GM06990 (cell line): ENCODE data around the gene OBSCN.

Experiments
- DNase-seq: peaks from one replicate; pipeline ENCODE4 v3.0.0-alpha.2; 2011; ENCODE audit not compliant: insufficient read length; ENCODE audit errors: extremely low read depth
- H3K27me3 ChIP-seq: replicated peaks from 2 replicates; pipeline ENCODE4 v1.6.0; 2011; ENCODE audit warnings: low read length; ENCODE audit not compliant: control insufficient read depth, insufficient read depth
- H3K36me3 ChIP-seq: 2 replicates; pipeline ENCODE4 v1.5.1; 2011; ENCODE audit warnings: low read length; ENCODE audit not compliant: control insufficient read depth, insufficient read depth
- H3K4me3 ChIP-seq: replicated peaks from 2 replicates; pipeline ENCODE4 v1.5.1; 2011; ENCODE audit warnings: low read depth, mild to moderate bottlenecking, control low read depth, low read length
- TF ChIP-seq, protein P1 (sequence below): IDR thresholded peaks from 2 replicates; pipeline ENCODE4 v1.5.1; 2011; ENCODE audit warnings: low read length, control low read depth, mild to moderate bottlenecking, inconsistent platforms; ENCODE audit not compliant: insufficient read depth, poor library complexity, severe bottlenecking

The OBSCN gene

DNA sequence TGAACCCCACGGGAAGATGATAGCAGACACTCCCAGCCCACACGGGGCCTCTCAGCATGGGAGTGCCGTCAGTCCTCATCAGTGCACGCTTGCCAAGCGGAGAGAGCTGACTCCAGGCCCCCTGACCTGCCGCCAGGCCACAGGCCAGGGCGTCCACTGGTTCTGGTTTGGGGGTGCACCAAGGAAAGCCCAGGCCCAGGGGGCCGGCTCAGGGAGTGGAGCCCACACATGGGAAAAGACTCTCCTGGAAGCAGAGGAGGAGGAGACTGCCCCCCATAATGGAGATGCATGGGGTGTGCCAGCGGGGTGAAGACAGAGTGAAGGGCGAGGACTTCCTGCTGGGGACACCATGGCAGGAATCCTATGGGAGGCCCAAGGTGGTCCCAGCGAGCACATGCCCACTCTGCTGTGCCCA lies 192.4 kb downstream of the OBSCN start:
- TF ChIP-seq, protein P1, sequence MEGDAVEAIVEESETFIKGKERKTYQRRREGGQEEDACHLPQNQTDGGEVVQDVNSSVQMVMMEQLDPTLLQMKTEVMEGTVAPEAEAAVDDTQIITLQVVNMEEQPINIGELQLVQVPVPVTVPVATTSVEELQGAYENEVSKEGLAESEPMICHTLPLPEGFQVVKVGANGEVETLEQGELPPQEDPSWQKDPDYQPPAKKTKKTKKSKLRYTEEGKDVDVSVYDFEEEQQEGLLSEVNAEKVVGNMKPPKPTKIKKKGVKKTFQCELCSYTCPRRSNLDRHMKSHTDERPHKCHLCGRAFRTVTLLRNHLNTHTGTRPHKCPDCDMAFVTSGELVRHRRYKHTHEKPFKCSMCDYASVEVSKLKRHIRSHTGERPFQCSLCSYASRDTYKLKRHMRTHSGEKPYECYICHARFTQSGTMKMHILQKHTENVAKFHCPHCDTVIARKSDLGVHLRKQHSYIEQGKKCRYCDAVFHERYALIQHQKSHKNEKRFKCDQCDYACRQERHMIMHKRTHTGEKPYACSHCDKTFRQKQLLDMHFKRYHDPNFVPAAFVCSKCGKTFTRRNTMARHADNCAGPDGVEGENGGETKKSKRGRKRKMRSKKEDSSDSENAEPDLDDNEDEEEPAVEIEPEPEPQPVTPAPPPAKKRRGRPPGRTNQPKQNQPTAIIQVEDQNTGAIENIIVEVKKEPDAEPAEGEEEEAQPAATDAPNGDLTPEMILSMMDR: no peak
- Histone ChIP-seq H3K4me3 (no peak overlapping the region), H3K27me3 (no peaks in the 10 kb centered on the region), H3K36me3 (peaks cover 34% of the 10 kb centered on the region)
- DNase-seq: no peak

DNA sequence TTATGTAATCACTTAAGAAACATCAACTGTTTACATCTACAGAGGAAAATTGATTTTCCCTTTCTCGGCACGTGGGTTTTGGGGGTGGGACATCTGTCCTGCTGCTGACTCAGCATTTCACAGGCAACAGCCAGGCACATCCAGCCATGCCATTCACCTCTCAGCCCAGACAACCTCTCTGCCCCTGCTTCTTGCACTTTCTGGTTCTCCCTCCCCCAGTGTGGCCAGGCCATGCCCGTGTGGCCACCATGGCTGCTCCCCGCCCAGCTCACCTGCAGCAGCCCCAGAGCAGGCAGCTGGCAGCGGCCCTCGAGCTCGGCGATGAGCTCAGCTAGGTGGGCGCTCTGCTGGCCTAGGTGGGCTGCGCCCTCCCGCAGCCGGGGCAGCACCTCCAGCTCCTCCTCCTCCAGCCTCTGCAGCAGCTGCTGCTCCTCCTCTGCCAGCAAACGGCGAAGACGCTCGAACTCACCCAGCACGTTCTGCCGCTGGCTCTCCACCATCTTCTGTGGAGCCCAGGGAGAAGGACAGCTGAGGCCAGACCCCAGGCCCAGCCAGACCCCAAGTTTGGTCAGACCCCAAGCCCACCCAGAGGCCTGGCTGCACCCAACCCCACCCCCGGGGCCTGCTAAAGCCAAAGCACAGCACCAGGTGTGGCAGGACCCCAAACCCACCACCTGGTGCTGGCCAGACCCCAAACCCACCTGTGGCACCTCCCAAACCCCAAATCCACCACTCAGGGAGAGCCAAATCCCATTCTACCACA lies 193.0 kb downstream of the OBSCN start:
- DNase-seq: no peak
- Histone ChIP-seq H3K4me3 (no peak overlapping the region), H3K27me3 (no peaks in the 10 kb centered on the region), H3K36me3 (peaks cover 32% of the 10 kb centered on the region)
- TF ChIP-seq, protein P1: no peak

DNA sequence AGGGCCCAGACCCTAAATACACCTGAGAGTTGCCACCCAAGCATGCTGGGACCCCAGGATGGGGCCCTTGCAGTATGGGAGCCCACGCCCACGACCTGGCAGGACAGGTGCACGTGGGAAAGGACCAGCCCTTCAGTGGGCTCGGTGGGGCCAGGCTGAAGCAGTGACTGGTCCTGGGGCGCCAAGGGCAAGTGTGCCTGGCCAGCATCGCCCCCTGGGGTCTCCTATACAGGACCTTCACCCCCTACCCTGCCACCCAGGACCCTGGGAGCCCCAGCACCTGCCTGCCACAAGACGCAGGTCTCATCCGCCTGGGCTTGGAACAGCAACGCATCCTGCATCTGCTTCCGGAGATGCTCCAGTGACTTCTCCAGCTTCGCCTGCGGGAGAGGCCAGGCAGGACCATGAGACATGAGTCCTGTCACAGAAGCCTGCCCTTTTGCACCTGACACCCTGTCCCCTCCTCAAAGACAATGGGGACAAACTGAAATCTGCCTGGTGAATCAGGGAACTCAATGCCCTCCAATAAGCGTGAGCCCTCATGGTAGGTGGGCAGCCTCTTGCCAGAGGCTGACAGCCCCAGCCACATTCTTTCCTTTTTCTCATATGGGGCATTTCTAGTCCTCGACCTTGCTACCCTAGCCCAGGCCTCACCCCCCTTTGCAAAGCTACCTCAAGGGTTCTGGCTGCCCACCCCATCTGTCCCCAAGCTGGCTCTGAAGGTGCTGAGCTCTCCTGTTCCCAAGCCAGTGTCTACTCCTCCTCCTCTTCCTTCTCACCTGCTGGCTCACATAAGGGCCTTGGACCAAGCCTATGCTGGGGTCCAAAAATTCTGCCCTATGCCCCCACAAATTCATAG lies 194.2 kb downstream of the OBSCN start:
- Histone ChIP-seq H3K36me3 (peaks cover 25% of the 10 kb centered on the region), H3K27me3 (no peaks in the 10 kb centered on the region), H3K4me3 (no peak overlapping the region)
- no peak for DNase-seq
- TF ChIP-seq, protein P1: no peak

DNA sequence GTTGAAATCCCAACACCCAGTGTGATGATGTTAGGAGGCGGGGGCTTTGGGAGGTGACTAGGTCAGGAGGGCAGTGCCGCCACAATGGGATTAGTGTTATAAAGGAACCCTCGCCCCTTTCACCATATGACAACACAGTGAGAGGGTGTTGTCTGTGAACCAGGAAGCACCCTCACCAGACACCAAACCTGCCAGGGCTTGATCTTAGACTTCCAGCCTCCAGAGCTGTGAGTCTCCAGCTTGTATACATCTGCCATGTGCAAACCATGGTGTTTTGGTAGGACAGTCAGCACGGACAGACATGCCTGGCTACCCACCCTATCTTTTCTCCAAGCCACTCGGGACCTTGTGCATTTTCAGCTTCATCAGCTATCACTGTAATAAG lies 194.8 kb downstream of the OBSCN start:
- H3K36me3 ChIP-seq: peaks cover 22% of the 10 kb centered on the region

DNA sequence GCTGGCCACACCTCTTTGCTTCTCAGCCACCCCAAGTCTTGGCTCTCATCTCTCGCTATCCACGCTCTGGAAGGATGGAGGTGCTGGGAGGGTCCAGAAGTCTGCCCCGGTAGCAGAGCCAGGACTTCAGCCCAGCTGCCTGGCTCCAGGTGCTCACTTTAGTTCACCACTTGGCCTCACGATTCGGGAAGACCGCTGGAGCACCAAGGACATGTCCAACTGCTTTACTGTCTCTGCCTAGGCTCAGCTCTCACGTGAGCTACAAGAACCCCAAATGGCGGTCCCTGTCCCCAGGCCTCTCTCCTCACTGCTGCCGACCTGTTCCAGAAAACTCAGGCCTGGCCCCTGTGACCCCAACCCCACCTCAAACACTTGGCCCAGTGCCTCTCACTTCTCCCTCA lies 195.4 kb downstream of the OBSCN start:
- no peak for DNase-seq
- Histone ChIP-seq H3K4me3 (no peak overlapping the region), H3K27me3 (no peaks in the 10 kb centered on the region), H3K36me3 (peaks cover 19% of the 10 kb centered on the region)
- TF ChIP-seq, protein P1: no peak

More for the DNA sequence above, 194.8 kb downstream of the OBSCN start:
- TF ChIP-seq, protein P1: no peak
- no peak overlapping the region for H3K4me3 ChIP-seq
- H3K27me3 ChIP-seq: no peaks in the 10 kb centered on the region
- DNase-seq: no peak
